Fibroblast of lung (primary cell): Measurements from ENCODE around the gene LTBP1.

Experiments used
- CTCF ChIP-seq, 2 donors: IDR thresholded peaks in 1 of 2; conservative IDR thresholded peaks in 1 of 2; 1 replicate in 1 of 2; 2 replicates in 1 of 2; pipeline ENCODE4 v1.5.1; 2011 to 2012; ENCODE audit warnings: low read length in 2 of 2, control low read depth in 1 of 2, inconsistent platforms in 1 of 2, low read depth in 1 of 2, mild to moderate bottlenecking in 1 of 2
- EZH2 ChIP-seq: IDR thresholded peaks from 2 replicates; pipeline ENCODE4 v1.5.1; 2012; ENCODE audit warnings: low read length, control low read depth, mild to moderate bottlenecking; ENCODE audit errors: missing control alignments

GRCh38 chr2:33015421-33016142 lies 68.8 kb downstream of the LTBP1 start:
- TF ChIP-seq CTCF (conservative IDR thresholded peaks at IDR 0.05 in 1 of 2, IDR thresholded peaks at IDR 0.05 in 1 of 2; ENCODE audit: low read depth in 1 of 2, low read length in 2 of 2) (no peak), EZH2 (no peak)
